NK-92 (cell line): ENCODE measurements around the gene CHRM4.

Experiments
- DNase-seq: peaks from one replicate; lab custom pipeline; 2025; ENCODE audit not compliant: unreplicated experiment; lab: John Stamatoyannopoulos, UW

The CHRM4 gene

GRCh38 chr11:46391578-46392420 lies at the start of gene CHRM4:
Gene CHRM4, minus strand, starts transcription at chr11:46391776. Its CDS starts 5,219 bp downstream, at chr11:46386557.
- DNase-seq, result no peak

- no peak for DNase-seq
Measured at GRCh38 chr11:46438211-46438610, 46.6 kb upstream of the CHRM4 start.

GRCh38 chr11:46437122-46437689 lies 45.6 kb upstream of the CHRM4 start:
- no peak for DNase-seq

GRCh38 chr11:46436113-46436512 lies 44.5 kb upstream of the CHRM4 start:
- DNase-seq, result no peak

- no peak for DNase-seq
Measured at GRCh38 chr11:46435679-46436078, 44.1 kb upstream of the CHRM4 start.

- no peak for DNase-seq
Measured at GRCh38 chr11:46431211-46431610, 39.6 kb upstream of the CHRM4 start.

GRCh38 chr11:46429717-46430116 lies 38.1 kb upstream of the CHRM4 start:
- DNase-seq, result no peak

GRCh38 chr11:46427364-46427763 lies 35.8 kb upstream of the CHRM4 start:
- DNase-seq, result no peak

- DNase-seq, result no peak
Measured at GRCh38 chr11:46426233-46426991, 34.8 kb upstream of the CHRM4 start.

GRCh38 chr11:46422588-46422987 lies 31.0 kb upstream of the CHRM4 start:
- no peak for DNase-seq

- no peak for DNase-seq
Measured at GRCh38 chr11:46421257-46421880, 29.8 kb upstream of the CHRM4 start.

- DNase-seq, result no peak
Measured at GRCh38 chr11:46420513-46420912, 28.9 kb upstream of the CHRM4 start.

GRCh38 chr11:46418751-46419150 lies 27.2 kb upstream of the CHRM4 start:
- DNase-seq, result no peak

- no peak for DNase-seq
Measured at GRCh38 chr11:46417711-46418110, 26.1 kb upstream of the CHRM4 start.

GRCh38 chr11:46414879-46415278 lies 23.3 kb upstream of the CHRM4 start:
- DNase-seq, result no peak

GRCh38 chr11:46414466-46414796 lies 22.9 kb upstream of the CHRM4 start:
- DNase-seq, result no peak

GRCh38 chr11:46413760-46414465 lies 22.3 kb upstream of the CHRM4 start:
- DNase-seq, result no peak

- DNase-seq, result no peak
Measured at GRCh38 chr11:46410021-46410420, 18.4 kb upstream of the CHRM4 start.

GRCh38 chr11:46408407-46408986 lies 16.9 kb upstream of the CHRM4 start:
- no peak for DNase-seq

GRCh38 chr11:46407635-46408034 lies 16.1 kb upstream of the CHRM4 start:
- no peak for DNase-seq
